Measurements from ENCODE around the gene TOMM5.

- TF ChIP-seq POLR2A (IDR thresholded peaks at IDR 0.05) (no peak), CTCF (IDR thresholded peaks at IDR 0.05 in 4 of 5, conservative IDR thresholded peaks at IDR 0.05 in 1 of 5) (no peak)
These were observed 17.5 kb upstream of the TOMM5 start for GRCh38 chr9:37609735-37610397.
